ENCODE results near the gene CARD19.

- no peak for TF ChIP-seq ZNF585B (tag by site-specific recombination; IDR thresholded peaks at IDR 0.05)
- TF ChIP-seq ZNF155 (tag by site-specific recombination; IDR thresholded peaks at IDR 0.05): no peak
- no peak for TF ChIP-seq CTCF (tag by site-specific recombination; IDR thresholded peaks at IDR 0.05)
- no peak for TF ChIP-seq REST (tag by site-specific recombination; IDR thresholded peaks at IDR 0.05)
- TF ChIP-seq KLF8 (tag by site-specific recombination; IDR thresholded peaks at IDR 0.05): no peak
- TF ChIP-seq ZNF391 (tag by site-specific recombination; IDR thresholded peaks at IDR 0.05; ENCODE audit: borderline replicate concordance, low read depth): no peak
- TF ChIP-seq ZNF114 (tag by site-specific recombination; IDR thresholded peaks at IDR 0.05): no peak
- TF ChIP-seq YY1 (tag by site-specific recombination; IDR thresholded peaks at IDR 0.05): no peak
- TF ChIP-seq ZNF629 (tag by site-specific recombination; IDR thresholded peaks at IDR 0.05): no peak
These were observed 25.6 kb downstream of the CARD19 start for GRCh38 chr9:93121316-93122241.

Measured in HEK293 (cell line).